HG03045 (cell line): Measurements from ENCODE around the gene CTNND2.

ENCODE experiments used
- ATAC-seq: cut with Tn5 transposase; IDR thresholded peaks from one replicate; pipeline ENCODE4 v1.9.1; 2021; ENCODE audit warnings: mild to moderate bottlenecking, moderate library complexity; ENCODE audit not compliant: unreplicated experiment

Gene CTNND2

GRCh38 chr5:11292648-11293356, 611.4 kb downstream of the CTNND2 start:
- ATAC-seq: no peak

- ATAC-seq: no peak
These were observed 614.5 kb downstream of the CTNND2 start for GRCh38 chr5:11289733-11290132.

GRCh38 chr5:11289208-11289607, 615.0 kb downstream of the CTNND2 start:
- ATAC-seq: no peak

GRCh38 chr5:11281842-11282241, 622.4 kb downstream of the CTNND2 start:
- no peak for ATAC-seq

- ATAC-seq: no peak
These were observed 626.9 kb downstream of the CTNND2 start for GRCh38 chr5:11277323-11277722.

GRCh38 chr5:11273180-11273903, 630.9 kb downstream of the CTNND2 start:
- ATAC-seq: no peak

GRCh38 chr5:11269515-11269914, 634.7 kb downstream of the CTNND2 start:
- no peak for ATAC-seq

- no peak for ATAC-seq
These were observed 635.4 kb downstream of the CTNND2 start for GRCh38 chr5:11268891-11269290.

GRCh38 chr5:11266331-11266730, 637.9 kb downstream of the CTNND2 start:
- no peak for ATAC-seq

- no peak for ATAC-seq
These were observed 643.0 kb downstream of the CTNND2 start for GRCh38 chr5:11261241-11261640.

GRCh38 chr5:11258001-11258400, 646.2 kb downstream of the CTNND2 start:
- no peak for ATAC-seq

- ATAC-seq: no peak
These were observed 651.7 kb downstream of the CTNND2 start for GRCh38 chr5:11252523-11252922.

- no peak for ATAC-seq
These were observed 652.2 kb downstream of the CTNND2 start for GRCh38 chr5:11252075-11252474.

- no peak for ATAC-seq
These were observed 653.0 kb downstream of the CTNND2 start for GRCh38 chr5:11251247-11251646.

- no peak for ATAC-seq
These were observed 655.3 kb downstream of the CTNND2 start for GRCh38 chr5:11248966-11249365.

- no peak for ATAC-seq
These were observed 657.0 kb downstream of the CTNND2 start for GRCh38 chr5:11247224-11247623.

GRCh38 chr5:11240293-11241190, 663.7 kb downstream of the CTNND2 start:
- ATAC-seq: no peak

- ATAC-seq: no peak
These were observed 664.8 kb downstream of the CTNND2 start for GRCh38 chr5:11239261-11240015.

GRCh38 chr5:11234501-11234911, 669.7 kb downstream of the CTNND2 start:
- ATAC-seq: no peak

- no peak for ATAC-seq
These were observed 673.4 kb downstream of the CTNND2 start for GRCh38 chr5:11230890-11231289.

- no peak for ATAC-seq
These were observed 677.2 kb downstream of the CTNND2 start for GRCh38 chr5:11227064-11227463.
